ENCODE results near the gene PLEKHG2. TPM values are rescaled to one million over a fixed set of nuclear protein-coding genes. Genes with fewer than 3 reads are reported as not detected.

The PLEKHG2 gene
- total RNA-seq, 1 experiment from 2014 or later: 21.3 TPM

DNA sequence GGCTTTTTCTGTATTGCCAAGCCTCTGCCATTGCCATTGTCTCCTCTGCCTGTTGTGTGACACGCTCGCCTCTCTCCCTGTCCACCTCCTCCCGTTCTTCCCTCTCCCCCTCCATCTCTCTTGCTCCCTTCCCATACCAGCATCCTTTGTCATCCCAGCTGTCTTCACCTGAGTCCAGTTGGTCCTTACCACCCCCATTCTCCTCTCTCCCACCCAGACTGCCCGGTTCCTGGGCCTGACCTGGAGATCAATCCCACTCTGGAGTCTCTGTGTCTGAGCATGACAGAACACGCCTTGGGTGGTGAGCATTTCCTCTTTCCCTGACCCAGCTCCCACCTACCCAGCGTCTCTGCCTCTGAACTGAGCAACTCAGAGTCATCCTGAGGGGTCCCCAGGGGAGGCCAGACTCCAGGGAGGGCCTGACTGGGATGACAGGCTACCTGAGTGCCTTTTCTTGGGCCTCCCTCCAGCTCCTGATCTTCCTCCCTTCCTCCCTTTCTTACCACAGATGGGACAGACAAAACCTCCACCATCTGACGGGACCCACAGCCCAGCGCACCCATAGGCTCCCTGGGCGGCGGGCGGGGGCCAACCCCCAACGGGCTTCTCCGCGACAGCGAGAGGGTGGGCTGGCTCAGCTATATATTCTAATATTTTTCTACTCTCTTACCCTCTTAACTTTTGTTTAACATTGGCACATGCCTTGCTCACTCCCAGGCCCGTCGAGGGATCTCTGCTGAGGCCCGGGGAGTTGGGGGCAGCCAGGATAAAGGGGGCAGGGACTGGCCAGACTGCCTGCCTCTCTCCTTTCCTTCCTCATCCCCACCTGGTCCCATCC is 29.3 kb upstream of the PLEKHG2 start:
- no peak for DNase-seq (ENCODE audit: low spot score)
- in situ Hi-C loops (cut with HindIII; ENCODE audit: low sequenced_read_pairs): no loop called here

DNA sequence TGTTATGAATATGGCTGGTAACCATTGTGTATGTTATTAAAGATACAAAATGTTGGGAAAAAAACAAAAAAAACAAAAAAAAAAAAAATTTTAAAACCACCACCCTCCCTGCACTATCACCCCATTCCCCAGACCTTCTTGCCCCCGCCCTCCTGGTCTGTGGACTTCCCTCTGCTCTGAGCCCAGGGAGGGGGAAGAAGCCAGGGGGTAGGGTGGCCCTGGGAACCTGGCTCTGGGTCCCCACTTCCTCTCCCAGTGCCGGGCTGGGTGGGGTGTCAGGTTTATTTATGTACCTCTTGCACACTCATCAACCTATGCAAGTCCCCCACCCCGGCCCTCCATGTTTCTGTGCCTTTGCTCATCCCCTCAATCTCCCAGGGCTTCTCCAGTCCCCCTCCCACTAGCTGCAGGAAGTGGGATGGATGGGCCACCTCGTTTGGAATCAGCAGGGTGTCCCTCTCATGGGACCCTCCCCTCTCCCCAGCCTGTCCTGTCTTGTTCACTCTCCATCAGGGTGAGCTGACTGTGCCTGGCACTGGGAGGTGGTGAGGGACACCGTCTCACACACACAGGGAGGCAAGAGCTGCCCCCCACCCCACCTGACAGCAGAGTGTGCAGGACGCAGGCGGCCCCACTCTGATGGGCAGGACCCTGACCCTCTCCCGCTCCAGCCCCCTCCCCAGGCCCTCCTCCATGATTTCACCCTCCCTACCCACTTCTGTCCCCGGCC is 27.5 kb upstream of the PLEKHG2 start:
- in situ Hi-C loops (cut with HindIII; ENCODE audit: low sequenced_read_pairs): no loop called here
- DNase-seq (ENCODE audit: low spot score): no peak

GRCh38 chr19:39385629-39386411 is 26.6 kb upstream of the PLEKHG2 start:
- in situ Hi-C loops (cut with HindIII; ENCODE audit: low sequenced_read_pairs): no loop called here
- DNase-seq (ENCODE audit: low spot score): no peak

GRCh38 chr19:39386557-39386956 is 25.9 kb upstream of the PLEKHG2 start:
- no peak for DNase-seq (ENCODE audit: low spot score)
- in situ Hi-C loops (cut with HindIII; ENCODE audit: low sequenced_read_pairs): no loop called here

GRCh38 chr19:39388657-39389056 is 23.8 kb upstream of the PLEKHG2 start:
- in situ Hi-C loops (cut with HindIII; ENCODE audit: low sequenced_read_pairs): no loop called here
- no peak for DNase-seq (ENCODE audit: low spot score)

DNA sequence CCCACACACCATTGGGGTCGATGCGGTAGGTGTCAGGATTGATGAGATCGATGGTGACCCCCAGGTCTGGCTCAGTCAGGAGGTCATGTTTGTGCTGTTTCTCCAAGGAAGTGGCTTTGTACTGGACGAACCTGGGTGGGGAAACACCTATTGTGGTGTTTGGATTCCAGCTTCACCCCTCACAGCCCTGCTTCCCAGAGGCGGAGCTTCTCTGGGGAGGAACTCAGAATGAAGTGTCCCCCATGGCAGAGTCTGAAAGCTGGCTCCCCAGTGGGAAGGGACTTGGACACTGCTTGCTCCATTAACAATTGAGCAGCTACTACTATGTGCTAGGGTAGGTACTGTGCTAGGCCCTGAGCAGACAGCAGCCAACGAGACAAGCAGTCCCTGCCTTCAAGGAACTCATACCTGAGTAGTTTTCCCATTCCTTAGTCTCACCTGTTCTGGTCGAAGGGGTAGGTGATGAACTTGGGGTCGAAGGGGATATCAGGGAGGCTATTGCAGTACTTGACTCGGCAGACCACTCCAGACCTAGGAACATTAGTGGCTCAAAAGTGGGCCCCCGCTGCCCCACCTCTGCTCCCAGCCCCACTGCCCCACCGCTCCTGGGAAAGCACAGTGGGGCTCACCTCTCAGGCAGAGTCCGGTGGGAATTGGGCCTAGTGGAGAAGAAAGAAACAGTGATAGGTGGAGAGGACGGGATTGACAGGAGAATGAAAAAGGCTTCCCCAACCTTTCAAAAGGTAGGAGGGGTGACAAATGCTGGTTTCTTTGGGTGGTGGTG is 22.6 kb upstream of the PLEKHG2 start:
- in situ Hi-C loops (cut with HindIII; ENCODE audit: low sequenced_read_pairs): no loop called here
- no peak for DNase-seq (ENCODE audit: low spot score)

DNA sequence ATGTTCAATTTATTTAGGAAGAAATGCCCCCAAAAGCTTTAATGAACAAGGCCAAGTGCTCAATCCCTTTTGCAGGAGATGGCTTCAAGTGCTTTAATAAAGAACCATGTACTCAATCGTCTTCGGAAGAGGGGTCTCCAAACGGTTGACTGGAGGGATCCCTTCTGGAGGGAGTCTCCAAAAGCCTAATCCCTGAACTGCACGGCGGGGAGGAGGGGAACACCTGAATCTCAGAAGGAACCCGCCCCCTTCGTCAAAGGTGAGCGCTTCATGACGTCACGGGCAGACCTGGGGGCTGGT is 22.1 kb upstream of the PLEKHG2 start:
- in situ Hi-C loops (cut with HindIII; ENCODE audit: low sequenced_read_pairs): no loop called here
- peak; percentile 85 for DNase-seq (ENCODE audit: low spot score)

DNA sequence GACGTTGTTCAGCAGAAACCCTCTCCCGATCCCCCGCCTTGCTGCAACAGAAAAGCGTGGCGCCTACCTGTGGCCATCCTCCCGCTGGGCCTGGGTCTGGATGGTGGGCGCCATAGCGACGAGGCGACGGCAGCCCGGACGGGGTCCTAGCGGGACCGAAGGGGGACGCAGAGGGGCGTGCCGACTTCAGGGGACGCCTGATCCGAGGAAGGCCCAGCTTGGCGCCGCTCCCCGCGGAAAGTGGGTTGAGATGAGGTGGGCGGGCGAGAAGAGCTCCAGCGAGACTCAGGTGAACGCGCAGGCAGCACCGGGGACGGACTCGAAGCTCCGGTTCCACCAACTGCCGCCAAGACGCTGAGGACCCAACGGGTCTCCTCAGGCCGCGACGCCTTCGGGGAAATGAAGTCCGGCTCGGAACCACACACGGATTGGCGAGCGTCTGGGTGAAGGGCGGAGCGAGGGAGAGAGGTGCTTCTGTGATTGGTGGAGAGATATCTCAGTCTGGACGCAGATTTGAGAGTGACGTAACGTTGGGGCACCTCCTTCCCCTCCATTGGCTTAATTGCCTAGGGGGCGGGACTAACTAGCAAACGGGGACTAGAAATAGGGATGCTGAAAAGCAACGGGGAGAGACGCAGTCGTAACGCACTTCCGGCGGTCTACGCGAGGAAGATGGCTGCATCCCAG is 21.6 kb upstream of the PLEKHG2 start, which contains the start of the genes MED29 and PAF1:
Gene MED29, plus strand, starts transcription at position 628 of the 687 bp plus-strand sequence. Its CDS starts 45 bp downstream, at position 673.
Gene PAF1, minus strand, starts transcription at position 356 of the 687 bp plus-strand sequence. Its CDS starts 242 bp downstream, at position 114.
- in situ Hi-C loops (cut with HindIII; ENCODE audit: low sequenced_read_pairs): no loop called here

GRCh38 chr19:39397360-39398296 is 14.8 kb upstream of the PLEKHG2 start:
- DNase-seq (ENCODE audit: low spot score): peak; percentile 70
- in situ Hi-C loops (cut with HindIII; ENCODE audit: low sequenced_read_pairs): no loop called here

More for the DNA sequence above, 21.6 kb upstream of the PLEKHG2 start, which contains the start of the genes MED29 and PAF1:
- DNase-seq (ENCODE audit: low spot score): peak; percentile 100

DNA sequence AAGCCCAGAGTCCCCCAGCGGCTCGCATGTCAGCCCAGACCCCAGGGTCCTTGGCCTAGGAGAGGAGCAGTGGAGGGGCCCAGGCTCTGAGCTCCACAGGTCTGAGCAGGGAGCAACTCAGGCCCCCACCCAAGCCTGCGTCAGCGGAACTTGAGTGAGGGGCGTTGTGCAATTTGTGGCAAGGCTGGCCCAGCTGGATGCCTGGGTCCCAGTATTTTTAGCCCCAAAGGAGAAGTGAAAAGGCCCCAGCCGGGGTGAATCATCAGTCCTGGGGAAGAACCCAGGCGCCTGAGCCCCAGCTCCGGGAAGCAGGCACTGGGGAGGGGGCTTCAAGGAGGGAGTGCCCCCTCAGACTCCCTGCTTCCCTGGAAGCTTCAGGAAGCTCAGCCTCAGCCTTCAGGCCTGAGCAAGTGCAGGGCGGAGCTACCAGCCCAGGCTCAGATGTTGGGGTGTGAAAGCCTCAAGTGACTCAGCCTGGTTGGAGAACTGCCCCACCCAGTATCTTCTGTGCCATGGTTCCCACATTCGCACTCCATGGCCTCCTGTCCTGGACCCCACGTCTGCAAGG is 14.1 kb upstream of the PLEKHG2 start:
- DNase-seq (ENCODE audit: low spot score): no peak
- in situ Hi-C loops (cut with HindIII; ENCODE audit: low sequenced_read_pairs): no loop called here

- in situ Hi-C loops (cut with HindIII; ENCODE audit: low sequenced_read_pairs): no loop called here
- no peak for DNase-seq (ENCODE audit: low spot score)
These were observed 12.8 kb upstream of the PLEKHG2 start for GRCh38 chr19:39399668-39400050.

GRCh38 chr19:39400061-39400460 is 12.4 kb upstream of the PLEKHG2 start:
- in situ Hi-C loops (cut with HindIII; ENCODE audit: low sequenced_read_pairs): no loop called here
- DNase-seq (ENCODE audit: low spot score): no peak

GRCh38 chr19:39401070-39401548 is 11.4 kb upstream of the PLEKHG2 start:
- in situ Hi-C loops (cut with HindIII; ENCODE audit: low sequenced_read_pairs): no loop called here
- DNase-seq (ENCODE audit: low spot score): peak; percentile 15

- in situ Hi-C loops (cut with HindIII; ENCODE audit: low sequenced_read_pairs): no loop called here
- peak; percentile 26 for DNase-seq (ENCODE audit: low spot score)
These were observed 10.7 kb upstream of the PLEKHG2 start for GRCh38 chr19:39401549-39402345.

DNA sequence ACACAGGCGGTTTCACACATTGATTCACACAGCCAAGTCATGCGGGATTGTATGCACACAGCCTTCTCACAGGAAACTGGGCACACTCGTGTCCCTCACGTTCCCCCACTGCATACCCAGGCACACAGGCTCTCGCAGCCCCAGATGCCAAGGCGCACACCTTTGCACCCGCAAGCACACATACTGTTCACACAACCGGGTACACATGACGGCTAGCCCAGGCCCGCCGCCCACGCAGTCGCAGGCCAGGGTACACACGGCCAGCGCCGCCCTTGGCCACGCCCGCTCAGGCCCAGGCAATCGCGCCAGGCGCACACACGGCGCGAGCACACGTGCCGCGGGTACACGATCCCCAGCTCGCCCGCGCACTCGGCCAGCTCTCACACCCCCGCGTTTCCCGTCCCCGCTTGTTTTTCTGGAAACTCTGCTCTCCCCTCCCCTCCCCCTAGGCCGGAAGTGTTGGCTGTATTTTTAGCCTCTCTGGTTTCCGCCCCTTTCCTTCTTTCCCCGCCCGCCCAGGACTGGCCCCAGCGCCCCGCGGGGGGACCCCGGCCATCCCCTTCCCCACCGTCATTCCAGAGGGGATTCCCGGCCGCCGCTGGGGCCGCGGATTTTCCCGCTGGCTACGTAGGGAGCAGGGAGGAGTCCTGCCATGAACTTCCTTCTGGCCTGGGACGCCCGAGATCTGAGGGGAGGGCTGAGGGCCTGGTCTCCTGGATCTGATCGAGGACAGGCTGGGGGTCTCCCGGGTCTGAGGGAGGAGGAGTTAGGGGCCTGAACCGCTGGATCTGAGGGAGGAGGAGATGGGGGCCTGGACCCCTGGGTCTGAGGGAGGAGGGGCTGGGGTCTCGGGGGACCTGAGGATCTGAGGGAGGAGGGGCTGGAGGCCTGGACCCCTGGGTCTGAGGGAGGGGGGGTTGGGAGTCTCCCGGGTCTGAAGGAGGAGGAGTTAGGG is 9.8 kb upstream of the PLEKHG2 start:
- in situ Hi-C loops (cut with HindIII; ENCODE audit: low sequenced_read_pairs): no loop called here
- DNase-seq (ENCODE audit: low spot score): peak; percentile 80

Measured in G401 (cell line).